LNCaP clone FGC (cell line): ENCODE results near the gene RPN2.

Source experiments
- DNase-seq: peaks from one replicate; pipeline ENCODE4 v3.0.0-alpha.2; 2011; ENCODE audit warnings: low read depth
- H3K4me3 ChIP-seq: 2 replicates; pipeline ENCODE4 v1.5.1; 2011; ENCODE audit warnings: mild to moderate bottlenecking, low read depth, low read length, control low read depth
- CTCF ChIP-seq: IDR thresholded peaks from 2 replicates; pipeline ENCODE4 v1.5.1; 2012; ENCODE audit warnings: mild to moderate bottlenecking; ENCODE audit not compliant: control insufficient read depth, insufficient read depth; ENCODE audit errors: extremely low read depth

RPN2 gene

GRCh38 chr20:37193226-37193625 is 14.1 kb downstream of the RPN2 start:
- TF ChIP-seq CTCF, result no peak
- DNase-seq, result no peak
- no peak overlapping the region for H3K4me3 ChIP-seq

GRCh38 chr20:37193821-37194220 is 14.7 kb downstream of the RPN2 start:
- DNase-seq, result no peak
- TF ChIP-seq CTCF, result no peak
- no peak overlapping the region for H3K4me3 ChIP-seq

- DNase-seq, result no peak
- no peak for TF ChIP-seq CTCF
- H3K4me3 ChIP-seq, result no peak overlapping the region
These were observed 15.7 kb downstream of the RPN2 start for GRCh38 chr20:37194621-37195417.

GRCh38 chr20:37198932-37199660 is 20.0 kb downstream of the RPN2 start:
- no peak for TF ChIP-seq CTCF
- no peak overlapping the region for H3K4me3 ChIP-seq
- DNase-seq, result no peak

- DNase-seq, result no peak
- H3K4me3 ChIP-seq, result no peak overlapping the region
- TF ChIP-seq CTCF, result no peak
These were observed 21.2 kb downstream of the RPN2 start for GRCh38 chr20:37200376-37200775.

- no peak overlapping the region for H3K4me3 ChIP-seq
- TF ChIP-seq CTCF, result no peak
- no peak for DNase-seq
These were observed 22.0 kb downstream of the RPN2 start for GRCh38 chr20:37200926-37201826.
